Liver (tissue), 9 donors: ENCODE data around the gene ADSS2. TPM values are rescaled to one million over a fixed set of nuclear protein-coding genes. Genes with fewer than 3 reads are reported as not detected.

Experiments
- DNase-seq: peaks from one replicate; pipeline ENCODE4 v3.0.0-alpha.2; 2017; ENCODE audit warnings: low spot score
- H3K27ac ChIP-seq, 2 donors: one replicate each; pipeline ENCODE4 v1.7.0; 2013; ENCODE audit warnings: inconsistent platforms in 2 of 2, low read length in 2 of 2, control low read depth in 1 of 2, low read depth in 1 of 2, mild to moderate bottlenecking in 1 of 2
- H3K27me3 ChIP-seq, 4 donors: one replicate each; pipeline versions ENCODE4 v1.6.1 to v1.7.0; 2013; ENCODE audit warnings: low read length in 3 of 4, inconsistent platforms in 1 of 4, mild to moderate bottlenecking in 1 of 4, moderate library complexity in 1 of 4; ENCODE audit not compliant: control insufficient read depth in 4 of 4, insufficient read depth in 4 of 4
- H3K36me3 ChIP-seq, 4 donors: one replicate each; pipeline versions ENCODE4 v1.6.1 to v1.7.0; 2013; ENCODE audit warnings: low read length in 3 of 4, mild to moderate bottlenecking in 3 of 4, low read depth in 1 of 4, moderate library complexity in 1 of 4; ENCODE audit not compliant: control insufficient read depth in 4 of 4, insufficient read depth in 3 of 4
- H3K4me1 ChIP-seq, 4 donors: one replicate each; pipeline versions ENCODE4 v1.6.1 to v1.7.0; 2013; ENCODE audit warnings: low read length in 3 of 4, mild to moderate bottlenecking in 3 of 4, moderate library complexity in 1 of 4; ENCODE audit not compliant: control insufficient read depth in 4 of 4, insufficient read depth in 4 of 4
- H3K4me3 ChIP-seq, 3 donors: one replicate each; pipeline versions ENCODE4 v1.6.1 to v1.7.0; 2013; ENCODE audit warnings: low read length in 3 of 3, control low read depth in 1 of 3, low read depth in 1 of 3, mild to moderate bottlenecking in 1 of 3
- H3K9ac ChIP-seq, 2 donors: one replicate each; pipeline ENCODE4 v1.7.0; 2013; ENCODE audit warnings: low read length in 2 of 2, mild to moderate bottlenecking in 2 of 2, moderate library complexity in 2 of 2, control low read depth in 1 of 2, low read depth in 1 of 2
- H3K9me3 ChIP-seq, 4 donors: one replicate each; pipeline versions ENCODE4 v1.6.1 to v1.7.0; 2013; ENCODE audit warnings: low read length in 3 of 4; ENCODE audit not compliant: control insufficient read depth in 4 of 4
- CTCF ChIP-seq: fragments of 150-350 bp; IDR thresholded peaks from 2 replicates; pipeline ENCODE4 v1.5.1; 2017; ENCODE audit warnings: improper control_type of control experiment, low read depth, low read length; ENCODE audit not compliant: missing input control
- EGR1 ChIP-seq, 2 donors: IDR thresholded peaks; 2 replicates each; pipeline ENCODE4 v1.6.1; 2016 to 2018; ENCODE audit warnings: antibody characterized with exemption in 2 of 2, low read depth in 2 of 2
- FOXA1 ChIP-seq: IDR thresholded peaks from 2 replicates; pipeline ENCODE4 v1.6.1; 2016; ENCODE audit warnings: antibody characterized with exemption
- FOXA2 ChIP-seq: IDR thresholded peaks from 2 replicates; pipeline ENCODE4 v1.6.1; 2016; ENCODE audit warnings: antibody characterized with exemption
- GABPA ChIP-seq, 2 donors: IDR thresholded peaks in 1 of 2; conservative IDR thresholded peaks in 1 of 2; 2 replicates each; pipeline ENCODE4 v1.6.1; 2016; ENCODE audit warnings: antibody characterized with exemption in 2 of 2, mild to moderate bottlenecking in 1 of 2, moderate library complexity in 1 of 2
- HNF4A ChIP-seq, 2 donors: conservative IDR thresholded peaks; 2 replicates each; pipeline ENCODE4 v1.6.1; 2016; ENCODE audit warnings: antibody characterized with exemption in 2 of 2, mild to moderate bottlenecking in 2 of 2
- HNF4G ChIP-seq: IDR thresholded peaks from 2 replicates; pipeline ENCODE4 v1.6.1; 2016; ENCODE audit warnings: antibody characterized with exemption
- MAX ChIP-seq: IDR thresholded peaks from 2 replicates; pipeline ENCODE4 v1.6.1; 2016; ENCODE audit warnings: antibody characterized with exemption
- NR2F2 ChIP-seq: IDR thresholded peaks from 2 replicates; pipeline ENCODE4 v1.6.1; 2016; ENCODE audit warnings: antibody characterized with exemption
- RAD21 ChIP-seq, 2 donors: IDR thresholded peaks; 2 replicates each; pipeline ENCODE4 v1.6.1; 2016; ENCODE audit warnings: antibody characterized with exemption in 2 of 2, mild to moderate bottlenecking in 2 of 2
- REST ChIP-seq: IDR thresholded peaks from 2 replicates; pipeline ENCODE4 v1.6.1; 2016; ENCODE audit warnings: antibody characterized with exemption, mild to moderate bottlenecking
- RXRA ChIP-seq, 2 donors: IDR thresholded peaks; 2 replicates each; pipeline ENCODE4 v1.6.1; 2017 to 2018; ENCODE audit warnings: antibody characterized with exemption in 2 of 2, mild to moderate bottlenecking in 1 of 2
- SP1 ChIP-seq: IDR thresholded peaks from 2 replicates; pipeline ENCODE4 v1.6.1; 2018; ENCODE audit warnings: antibody characterized with exemption, mild to moderate bottlenecking
- TAF1 ChIP-seq: conservative IDR thresholded peaks from 2 replicates; pipeline ENCODE4 v1.6.1; 2016; ENCODE audit warnings: antibody characterized with exemption, mild to moderate bottlenecking
- YY1 ChIP-seq: IDR thresholded peaks from 2 replicates; pipeline ENCODE4 v1.6.1; 2016; ENCODE audit warnings: antibody characterized with exemption, mild to moderate bottlenecking
- ZBTB33 ChIP-seq: IDR thresholded peaks from 2 replicates; pipeline ENCODE4 v1.6.1; 2016; ENCODE audit warnings: antibody characterized with exemption
- WGBS: extraction: QIAGEN DNeasy Blood & Tissue Kit; methylation state at CpG from one replicate; pipeline ENCODE4 v1.1.7; 2013; 5-methylcytosine and 5-hydroxymethylcytosine counted together
- polyA plus RNA-seq, 2 donors: library from polyadenylated mRNA; stranded (reverse) in 1 of 2; unstranded in 1 of 2; fragments of 200-250 nt in 1 of 2; fragments of >200 nt in 1 of 2; fragmentation: Nextera tagmentation in 1 of 2; extraction: Ambion mirVana in 1 of 2; gene quantifications; one replicate each; pipeline versions ENCODE4 v1.2.1 to v1.2.3, GENCODE V29; 2013 to 2015
- total RNA-seq, 2 donors: library from RNA; depleted of rRNA; stranded (reverse); fragments of >200 nt; gene quantifications; one replicate each; pipeline ENCODE4 v1.2.3, GENCODE V29; 2014
- donor health status: healthy.
- donor health status: healthy.
- donor health status: healthy.
- donor health status: healthy.
- donor health status: healthy.

ADSS2 gene
- total and polyA plus RNA-seq, 4 donors = 7.3 to 17.3 (median 12.6) TPM

- WGBS = 82% methylated on average over 2 of the region's 2 CpGs
- Histone ChIP-seq H3K27me3 (no peaks in the 10 kb centered on the region), H3K36me3 (peaks cover 0 to 2% (median 0%) of the 10 kb centered on the region in 4 donors), H3K4me1 (peaks cover 6 to 9% (median 7%) of the 10 kb centered on the region in 4 donors), H3K9ac (peak overlapping the region in 1 of 2 donors; percentile 14), H3K9me3 (no peaks in the 10 kb centered on the region), H3K4me3 (no peak overlapping the region), H3K27ac (no peak overlapping the region)
- TF ChIP-seq MAX = no peak
- no peak for TF ChIP-seq REST
- TF ChIP-seq SP1 = no peak
- no peak for TF ChIP-seq GABPA (IDR thresholded peaks at IDR 0.05 in 1 of 2, conservative IDR thresholded peaks at IDR 0.05 in 1 of 2)
- no peak for TF ChIP-seq HNF4A (conservative IDR thresholded peaks at IDR 0.05)
- TF ChIP-seq FOXA2 = no peak
- TF ChIP-seq CTCF = no peak
- TF ChIP-seq FOXA1 = no peak
- TF ChIP-seq ZBTB33 = no peak
- TF ChIP-seq HNF4G = no peak
- no peak for TF ChIP-seq RXRA (IDR thresholded peaks at IDR 0.05)
- no peak for TF ChIP-seq NR2F2
- no peak for DNase-seq
Measured at GRCh38 chr1:244445320-244446181, 6.2 kb downstream of the ADSS2 start.

GRCh38 chr1:244444854-244445253 lies 6.9 kb downstream of the ADSS2 start:
- H3K36me3 ChIP-seq = peaks cover 0 to 2% (median 0%) of the 10 kb centered on the region in 4 donors
- DNase-seq = no peak
- H3K9ac ChIP-seq = no peak overlapping the region
- 77% methylated on average over 1 of the region's 1 CpG for WGBS
- no peaks in the 10 kb centered on the region for H3K27me3 ChIP-seq
- H3K27ac ChIP-seq = no peak overlapping the region
- H3K9me3 ChIP-seq = no peaks in the 10 kb centered on the region
- H3K4me1 ChIP-seq = peaks cover 0 to 6% (median 2%) of the 10 kb centered on the region in 4 donors
- no peak overlapping the region for H3K4me3 ChIP-seq
- TF ChIP-seq MAX (no peak), RXRA (IDR thresholded peaks at IDR 0.05) (no peak), RAD21 (IDR thresholded peaks at IDR 0.05) (no peak), TAF1 (no peak), NR2F2 (no peak), YY1 (no peak), EGR1 (IDR thresholded peaks at IDR 0.05; ENCODE audit: low read depth in 2 of 2) (no peak), REST (no peak), ZBTB33 (no peak), FOXA1 (no peak), SP1 (no peak), HNF4A (conservative IDR thresholded peaks at IDR 0.05) (no peak)
